22Rv1 (cell line): ENCODE measurements around the gene CLSTN2.

Experiments
- H3K27ac ChIP-seq: fragments of 450-650 bp; 2 replicates; pipeline ENCODE4 v1.5.1; 2017
- CTCF ChIP-seq: fragments of 450-650 bp; IDR thresholded peaks from 2 replicates; pipeline ENCODE4 v1.5.1; 2017; ENCODE audit warnings: mild to moderate bottlenecking
- ZFX ChIP-seq: fragments of 450-650 bp; IDR thresholded peaks from 2 replicates; pipeline ENCODE4 v1.6.1; 2017; ENCODE audit warnings: antibody characterized with exemption, borderline replicate concordance

CLSTN2 gene

GRCh38 chr3:140585828-140586227 lies 650.8 kb downstream of the CLSTN2 start:
- no peak for TF ChIP-seq CTCF
- no peak for TF ChIP-seq ZFX

GRCh38 chr3:140586311-140586710 lies 651.3 kb downstream of the CLSTN2 start:
- H3K27ac ChIP-seq, result no peak overlapping the region
- TF ChIP-seq ZFX (no peak), CTCF (no peak)

More at GRCh38 chr3:140585828-140586227, 650.8 kb downstream of the CLSTN2 start:
- H3K27ac ChIP-seq, result no peak overlapping the region

GRCh38 chr3:140588558-140588957 lies 653.6 kb downstream of the CLSTN2 start:
- no peak for TF ChIP-seq ZFX
- TF ChIP-seq CTCF, result no peak
- no peak overlapping the region for H3K27ac ChIP-seq

GRCh38 chr3:140593766-140594165 lies 658.8 kb downstream of the CLSTN2 start:
- TF ChIP-seq ZFX, result no peak
- no peak for TF ChIP-seq CTCF
- no peak overlapping the region for H3K27ac ChIP-seq

- TF ChIP-seq CTCF (no peak), ZFX (no peak)
- no peak overlapping the region for H3K27ac ChIP-seq
Observed at GRCh38 chr3:140595295-140595694, 660.3 kb downstream of the CLSTN2 start.

- no peak for TF ChIP-seq ZFX
- no peak for TF ChIP-seq CTCF
- H3K27ac ChIP-seq, result no peak overlapping the region
Observed at GRCh38 chr3:140597364-140597763, 662.4 kb downstream of the CLSTN2 start.

- TF ChIP-seq ZFX (no peak), CTCF (no peak)
- no peak overlapping the region for H3K27ac ChIP-seq
Observed at GRCh38 chr3:140597792-140598191, 662.8 kb downstream of the CLSTN2 start.
